Renal cortical epithelial cell (primary cell): ENCODE data around the gene CSNK1E. TPM values are rescaled to one million over a fixed set of nuclear protein-coding genes. Genes with fewer than 3 reads are reported as not detected.

Experiments used
- DNase-seq: peaks from one replicate; pipeline ENCODE4 v3.0.0-alpha.2; 2011; ENCODE audit warnings: low read depth
- total RNA-seq: library from RNA; depleted of rRNA; stranded (reverse); fragments of >200 nt; gene quantifications from 2 replicates; pipeline ENCODE4 v1.2.3, GENCODE V29; 2014

The CSNK1E gene
- total RNA-seq, 1 donor from 2014 or later, result 118 TPM

GRCh38 chr22:38249803-38250642 is 67.2 kb downstream of the CSNK1E start:
- DNase-seq, result no peak

DNA sequence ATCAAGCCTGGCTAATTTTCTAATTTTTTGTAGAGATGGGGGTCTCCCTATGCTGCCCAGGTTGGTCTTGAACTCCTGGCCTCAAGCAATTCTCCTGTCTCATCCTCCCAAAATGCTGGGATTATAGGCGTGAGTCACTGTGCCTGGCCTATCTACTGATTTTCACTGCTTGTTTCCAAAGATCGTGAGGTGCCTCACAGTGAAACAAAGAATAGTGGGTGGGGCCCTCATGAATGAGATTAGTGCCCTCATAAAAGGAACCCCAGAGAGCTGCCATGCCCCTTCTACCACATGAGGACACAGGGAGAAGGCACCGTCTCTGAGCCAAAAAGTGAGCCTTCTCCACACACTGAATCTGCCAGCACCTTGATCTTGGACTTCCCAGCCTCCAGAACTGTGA is 67.9 kb downstream of the CSNK1E start:
- no peak for DNase-seq

DNA sequence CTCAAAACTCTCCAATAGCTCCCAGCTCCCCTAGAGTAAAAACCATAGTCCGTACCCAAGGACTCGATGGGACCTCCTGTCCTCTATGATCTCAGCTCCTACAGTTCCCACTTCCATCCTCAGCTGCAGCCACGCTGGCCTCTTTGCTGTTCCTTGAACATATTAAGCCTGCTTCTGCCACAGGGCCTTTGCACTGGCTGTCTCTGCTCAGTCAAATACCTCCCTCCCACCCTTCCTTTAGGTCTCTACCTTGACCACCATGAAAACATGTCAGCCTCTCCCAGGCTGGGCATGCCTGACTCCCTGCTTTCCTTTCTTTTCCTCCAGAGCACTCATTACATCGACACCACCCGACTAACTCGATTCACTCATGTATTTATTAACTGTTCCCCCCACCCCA is 69.0 kb downstream of the CSNK1E start:
- DNase-seq, result no peak

- DNase-seq, result no peak
Observed at GRCh38 chr22:38247713-38248112, 69.5 kb downstream of the CSNK1E start.

GRCh38 chr22:38246692-38247091 is 70.5 kb downstream of the CSNK1E start:
- DNase-seq, result no peak

DNA sequence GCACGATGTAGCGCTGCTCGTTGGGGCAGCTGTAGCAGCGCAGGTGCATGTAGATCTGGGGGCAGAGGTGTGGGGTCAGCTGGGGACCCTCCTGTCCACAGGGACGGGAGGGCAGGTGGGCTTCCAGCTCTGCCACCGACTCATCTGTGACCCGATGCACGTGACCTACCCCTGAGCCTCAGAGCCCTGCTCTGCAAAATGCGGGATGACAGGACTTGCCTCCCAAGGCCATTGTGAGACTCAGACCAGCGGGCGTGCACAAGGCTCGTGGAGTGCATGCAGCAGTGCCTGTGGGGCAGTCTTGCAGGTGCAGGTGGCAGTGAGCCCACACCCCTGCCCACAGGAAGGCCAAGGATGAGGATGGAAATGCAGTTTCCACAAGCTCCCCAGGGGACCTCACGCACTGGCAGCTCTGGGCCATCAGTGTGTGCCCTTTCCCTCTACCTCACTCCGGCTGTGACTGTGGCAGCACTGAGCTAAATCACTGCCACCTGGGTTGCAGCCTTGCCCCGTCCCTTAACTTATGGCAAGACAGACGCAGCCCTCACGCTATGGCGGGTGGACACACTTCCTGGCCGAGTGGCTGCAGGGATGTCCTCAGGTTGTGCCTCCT is 71.1 kb downstream of the CSNK1E start:
- DNase-seq, result no peak

- no peak for DNase-seq
Observed at GRCh38 chr22:38244106-38244505, 73.1 kb downstream of the CSNK1E start.

DNA sequence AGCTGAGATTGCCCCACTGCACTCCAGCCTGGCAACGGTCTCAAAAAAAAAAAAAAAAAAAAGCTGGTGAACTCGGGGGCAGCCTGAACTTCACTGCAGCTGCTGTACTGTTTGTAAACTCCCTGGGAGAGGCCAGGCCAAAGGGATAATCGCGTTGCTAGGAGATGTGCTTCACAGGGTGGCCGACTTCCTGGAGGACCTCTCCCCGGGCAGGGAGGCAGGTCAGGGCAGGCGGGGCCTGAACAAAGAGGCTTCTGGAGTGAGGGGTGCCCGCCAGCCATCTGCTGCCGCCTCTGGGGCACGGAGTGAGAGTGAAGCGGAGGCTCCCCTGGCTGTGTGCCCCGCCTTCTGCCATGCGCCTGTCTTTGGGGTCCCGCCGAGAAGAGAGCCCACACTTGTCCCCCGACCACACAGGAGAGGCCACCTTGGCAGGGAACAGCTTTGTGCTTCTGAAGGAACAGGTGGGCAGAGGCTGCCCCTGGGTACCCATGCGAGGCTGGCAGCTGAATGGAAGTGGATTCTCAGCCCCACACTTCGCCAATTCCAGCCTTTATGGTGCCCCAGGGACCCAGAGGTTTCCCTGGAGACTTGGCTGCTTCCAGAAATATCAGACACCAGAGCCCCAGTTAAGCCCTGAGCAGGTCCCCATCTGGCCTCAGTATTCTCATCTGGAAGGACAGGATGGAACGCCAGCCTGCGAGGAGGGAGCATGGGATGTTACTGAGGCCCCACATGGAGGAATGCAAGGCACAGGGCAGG is 74.0 kb downstream of the CSNK1E start:
- DNase-seq, result no peak

DNA sequence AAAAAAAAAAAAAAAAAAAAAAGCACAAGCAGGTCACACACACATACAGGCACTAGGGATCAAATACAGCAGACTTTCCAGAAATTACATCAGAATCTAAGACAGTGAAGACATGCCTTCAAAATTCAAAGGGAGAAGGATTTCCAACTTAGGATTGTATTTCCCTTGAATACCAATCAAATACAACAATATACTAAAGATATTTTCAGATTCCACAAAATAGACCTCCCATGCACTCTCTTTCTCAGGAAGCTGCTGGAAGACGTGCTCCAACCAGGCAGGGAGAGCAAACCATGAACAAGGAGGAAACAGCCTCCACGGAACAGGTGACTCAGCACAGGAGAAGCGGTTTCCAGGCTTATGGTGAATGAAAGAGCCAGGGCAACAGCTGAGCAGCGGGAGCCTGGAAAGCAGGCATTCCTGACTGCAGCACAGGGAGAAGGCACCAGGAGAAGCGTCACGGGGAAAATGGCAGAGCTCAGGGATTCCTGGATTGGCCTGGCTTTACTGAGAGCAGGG is 76.4 kb downstream of the CSNK1E start:
- DNase-seq, result peak; percentile 86

Other genes starting within 250 kb of the CSNK1E start
- gene SLC16A8, start 233.2 kb downstream of the CSNK1E start, total RNA-seq, result not detected in 2 replicates
- gene BAIAP2L2, start 206.7 kb downstream of the CSNK1E start, total RNA-seq, result 0.85 and 1.9 TPM in 2 replicates
- 5.2 and 25.0 TPM in 2 replicates for gene PLA2G6, start 135.6 kb downstream of the CSNK1E start, total RNA-seq
- 18.1 and 34.2 TPM in 2 replicates for gene MAFF, start 115.4 kb downstream of the CSNK1E start, total RNA-seq
- gene TMEM184B, start 44.4 kb downstream of the CSNK1E start, total RNA-seq, result 16.5 and 67.5 TPM in 2 replicates
- not detected in 2 replicates for gene KCNJ4, start 137.8 kb upstream of the CSNK1E start, total RNA-seq
- 34.2 and 73.5 TPM in 2 replicates for gene KDELR3, start 150.7 kb upstream of the CSNK1E start, total RNA-seq
- gene DDX17, start 188.9 kb upstream of the CSNK1E start, total RNA-seq, result 381 and 469 TPM in 2 replicates